GM10266 (cell line): ENCODE results near the gene COX7A2.

ENCODE experiments used
- DNase-seq: peaks from one replicate; pipeline ENCODE4 v3.0.0; 2012; ENCODE audit errors: extremely low spot score
- TF ChIP-seq, protein P1 (sequence below): IDR thresholded peaks from 2 replicates; pipeline ENCODE4 v1.5.1; 2012; ENCODE audit warnings: mild to moderate bottlenecking, low read depth; ENCODE audit not compliant: control insufficient read depth, insufficient read depth; ENCODE audit errors: missing control alignments

COX7A2 gene

DNA sequence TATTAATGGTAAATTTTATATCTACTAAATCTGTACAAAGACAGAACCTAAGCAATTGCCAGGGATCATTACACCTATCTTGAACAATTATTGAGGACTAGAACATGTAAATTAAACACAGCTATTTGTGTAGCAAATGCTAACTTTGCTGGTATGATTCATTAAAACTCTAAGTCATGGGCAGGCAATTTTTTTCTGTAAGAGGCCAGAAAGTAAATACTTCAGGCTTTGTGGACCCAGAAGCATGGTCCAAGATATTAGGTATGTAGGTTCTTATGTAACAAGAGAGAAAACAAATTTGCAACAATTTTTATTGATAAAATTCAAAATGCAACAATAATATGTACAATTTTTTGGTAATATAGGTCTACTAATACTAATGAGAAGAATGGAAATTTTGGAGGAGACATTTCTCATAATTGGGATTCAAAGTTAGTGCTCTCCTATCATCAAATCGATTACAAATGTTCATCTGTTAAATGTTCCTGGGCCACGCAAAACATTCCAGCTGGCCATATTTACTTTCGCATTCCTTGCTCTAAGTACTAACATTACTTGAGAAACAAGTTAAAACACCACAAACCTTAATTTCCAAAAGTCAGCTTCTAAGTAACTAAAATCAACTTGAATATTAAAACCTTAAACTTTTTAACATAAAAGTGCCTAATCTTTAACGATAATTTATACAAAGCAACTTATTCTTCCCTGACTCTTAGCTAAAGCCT lies 36.7 kb upstream of the COX7A2 start:
- DNase-seq = no peak
- TF ChIP-seq, protein P1, sequence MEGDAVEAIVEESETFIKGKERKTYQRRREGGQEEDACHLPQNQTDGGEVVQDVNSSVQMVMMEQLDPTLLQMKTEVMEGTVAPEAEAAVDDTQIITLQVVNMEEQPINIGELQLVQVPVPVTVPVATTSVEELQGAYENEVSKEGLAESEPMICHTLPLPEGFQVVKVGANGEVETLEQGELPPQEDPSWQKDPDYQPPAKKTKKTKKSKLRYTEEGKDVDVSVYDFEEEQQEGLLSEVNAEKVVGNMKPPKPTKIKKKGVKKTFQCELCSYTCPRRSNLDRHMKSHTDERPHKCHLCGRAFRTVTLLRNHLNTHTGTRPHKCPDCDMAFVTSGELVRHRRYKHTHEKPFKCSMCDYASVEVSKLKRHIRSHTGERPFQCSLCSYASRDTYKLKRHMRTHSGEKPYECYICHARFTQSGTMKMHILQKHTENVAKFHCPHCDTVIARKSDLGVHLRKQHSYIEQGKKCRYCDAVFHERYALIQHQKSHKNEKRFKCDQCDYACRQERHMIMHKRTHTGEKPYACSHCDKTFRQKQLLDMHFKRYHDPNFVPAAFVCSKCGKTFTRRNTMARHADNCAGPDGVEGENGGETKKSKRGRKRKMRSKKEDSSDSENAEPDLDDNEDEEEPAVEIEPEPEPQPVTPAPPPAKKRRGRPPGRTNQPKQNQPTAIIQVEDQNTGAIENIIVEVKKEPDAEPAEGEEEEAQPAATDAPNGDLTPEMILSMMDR = no peak

DNA sequence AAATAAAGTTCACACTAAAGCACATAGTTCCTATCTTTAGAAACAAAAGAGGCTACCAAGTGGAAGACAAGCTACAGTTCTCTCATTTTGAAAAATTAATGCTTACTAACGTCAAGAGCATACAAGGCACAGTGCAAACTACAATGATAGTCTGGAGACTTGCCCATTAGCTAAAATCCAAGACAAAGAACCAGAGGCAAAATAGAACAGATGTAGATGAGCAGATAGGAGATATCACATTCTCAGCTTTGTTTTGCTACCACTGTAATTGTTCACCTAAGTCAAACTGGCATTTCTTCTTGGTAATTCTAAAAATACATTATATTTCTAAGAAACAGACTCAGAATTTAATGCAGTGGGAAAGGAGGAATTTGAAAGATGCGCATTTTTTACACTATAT lies 35.8 kb upstream of the COX7A2 start:
- TF ChIP-seq, protein P1 = no peak
- DNase-seq = no peak

DNA sequence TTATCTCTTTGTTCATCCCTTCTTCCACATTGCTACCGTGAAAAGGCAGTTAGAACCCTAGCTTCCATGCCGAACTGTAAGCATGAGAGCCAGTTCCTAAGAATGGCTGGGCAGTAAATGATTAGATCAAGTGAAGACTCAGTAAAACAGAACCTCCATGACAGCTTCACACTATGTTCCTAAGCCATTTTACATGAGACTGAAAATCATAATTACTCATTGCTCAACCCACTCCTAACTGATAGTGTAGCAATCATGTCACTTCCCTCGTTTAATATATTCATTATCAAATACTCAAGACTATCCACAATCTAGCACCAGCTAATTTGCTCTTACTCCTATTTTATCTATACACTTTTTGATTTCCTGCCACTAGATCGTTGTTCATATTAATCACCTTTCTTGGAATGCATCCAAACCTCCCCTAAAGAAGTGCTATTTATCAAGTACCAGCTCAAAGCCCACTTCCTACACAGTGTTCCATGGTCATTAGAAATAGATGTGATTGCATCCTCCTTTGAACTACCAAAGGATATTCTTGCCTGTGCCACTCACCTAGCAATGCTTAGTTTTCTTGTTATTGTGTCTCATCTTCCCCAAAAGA lies 35.0 kb upstream of the COX7A2 start:
- TF ChIP-seq, protein P1 = no peak
- no peak for DNase-seq

DNA sequence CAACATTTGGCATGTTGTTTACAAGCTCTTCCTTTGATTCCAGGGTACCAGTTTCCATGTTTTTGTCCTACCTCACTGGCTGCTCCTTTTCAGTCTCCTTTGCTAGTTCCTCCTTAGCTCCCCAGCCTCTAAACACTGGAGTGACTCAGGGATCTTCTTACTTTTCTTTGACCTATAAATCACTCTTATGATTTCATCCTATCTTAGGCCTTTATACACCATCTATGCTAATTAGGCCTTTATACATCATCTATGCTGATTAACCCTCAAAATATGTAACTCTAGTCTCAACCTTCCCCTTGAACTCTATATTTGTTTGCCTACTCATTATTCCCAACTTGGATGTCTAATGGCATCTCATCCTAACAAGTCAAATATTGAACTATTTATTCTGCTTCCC lies 31.5 kb upstream of the COX7A2 start:
- DNase-seq = no peak
- TF ChIP-seq, protein P1 = no peak

DNA sequence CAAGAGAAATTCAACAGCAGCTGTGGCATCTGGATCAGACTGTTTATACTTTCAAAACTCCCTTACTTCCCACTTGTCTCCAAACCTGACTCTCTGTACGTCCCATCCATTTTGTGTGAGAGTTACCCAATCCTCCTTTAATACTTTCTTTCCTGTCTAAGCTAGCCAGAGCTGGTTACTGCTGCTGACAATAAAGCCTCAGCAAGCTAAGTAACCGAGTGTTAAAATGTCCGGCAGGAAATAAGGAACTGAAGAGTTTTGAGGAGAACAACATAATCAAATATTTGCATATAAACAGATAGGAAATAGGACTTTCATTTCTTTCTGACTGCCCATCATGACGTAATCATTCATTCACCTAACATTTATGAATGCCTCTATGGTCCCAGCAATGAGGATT lies 29.4 kb upstream of the COX7A2 start:
- no peak for DNase-seq
- TF ChIP-seq, protein P1 = no peak

DNA sequence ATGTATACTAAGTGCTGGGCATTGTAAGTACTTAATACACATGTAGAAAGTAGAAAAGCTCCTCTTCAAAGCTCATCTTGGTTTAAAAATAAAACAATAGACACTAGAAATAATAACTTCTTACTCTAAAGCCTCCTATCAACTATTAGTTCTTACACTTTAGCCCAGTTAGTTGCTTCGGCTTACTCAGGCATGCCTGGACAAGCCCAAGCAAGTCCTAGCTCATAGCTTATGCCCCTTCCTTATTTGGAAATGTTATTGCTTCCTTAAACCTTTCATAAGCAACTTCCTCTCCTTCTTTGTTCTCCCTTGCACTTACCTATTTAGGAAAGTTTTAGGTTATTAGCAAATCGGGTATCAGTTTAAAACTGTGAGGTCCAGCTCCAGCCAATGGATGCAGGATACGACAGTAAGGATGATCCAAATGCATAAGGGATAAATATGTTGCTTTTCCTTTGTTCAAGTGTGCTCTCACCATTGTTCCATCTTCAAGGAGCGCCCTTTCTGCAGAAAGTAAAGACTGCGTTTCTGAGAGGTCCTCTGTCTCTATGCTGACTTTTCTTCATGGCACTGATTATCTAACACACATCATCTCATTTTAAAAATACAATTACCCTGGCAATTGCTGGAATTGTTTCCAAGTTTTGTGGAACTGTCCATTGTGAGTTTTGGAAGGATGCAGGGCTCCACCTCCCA lies 28.7 kb upstream of the COX7A2 start:
- DNase-seq = no peak
- TF ChIP-seq, protein P1 = no peak

DNA sequence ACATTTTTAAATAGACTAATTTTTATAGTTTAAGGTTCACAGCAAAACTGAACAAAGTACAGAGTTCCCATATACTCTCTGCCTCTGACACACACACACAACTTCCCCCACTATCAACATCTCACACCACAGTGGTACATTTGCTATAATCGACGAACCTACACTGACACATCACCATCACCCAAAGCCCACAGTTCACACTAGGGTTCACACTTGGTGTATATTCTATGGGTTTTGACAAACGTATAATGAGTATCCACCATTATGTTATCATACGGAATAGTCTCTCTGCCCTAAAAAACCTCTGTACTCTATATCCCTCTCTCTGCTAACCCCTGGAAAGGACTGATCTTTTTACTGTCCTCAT lies 25.4 kb upstream of the COX7A2 start:
- TF ChIP-seq, protein P1 = no peak

More for the DNA sequence above, 25.4 kb upstream of the COX7A2 start:
- no peak for DNase-seq
